ENCODE results near the gene NFIA. TPM values are rescaled to one million over a fixed set of nuclear protein-coding genes. Genes with fewer than 3 reads are reported as not detected.

The NFIA gene
- total and polyA plus RNA-seq, 9 of the 15 experiments (the other 6 are each of a cell fraction or from before 2014, with no cell fraction given) = 5.3 to 24.9 (median 9.8) TPM

- TF ChIP-seq ZBTB12 (CRISPR knock-in tag; IDR thresholded peaks at IDR 0.05) = no peak
- TF ChIP-seq HSF4 (CRISPR knock-in tag; IDR thresholded peaks at IDR 0.05; ENCODE audit: borderline replicate concordance) = no peak
- TF ChIP-seq ASH1L (IDR thresholded peaks at IDR 0.05; ENCODE audit: borderline replicate concordance, low read depth, partially characterized antibody) = no peak
- no peak for TF ChIP-seq NONO (IDR thresholded peaks at IDR 0.05; ENCODE audit: low read depth in 2 of 2, low read length in 1 of 2)
- no peak for TF ChIP-seq ZFPM2 (CRISPR knock-in tag; IDR thresholded peaks at IDR 0.05)
- TF ChIP-seq TFE3 (CRISPR knock-in tag; IDR thresholded peaks at IDR 0.05) = no peak
- no peak for TF ChIP-seq ZNF282 (CRISPR knock-in tag; IDR thresholded peaks at IDR 0.05)
- TF ChIP-seq NELFE (IDR thresholded peaks at IDR 0.05; ENCODE audit: insufficient read depth, insufficient read length) = no peak
- peak; percentile 52 for TF ChIP-seq CBFA2T2 (conservative IDR thresholded peaks at IDR 0.05)
Measured at GRCh38 chr1:61070054-61070453, 12.3 kb upstream of the NFIA start (continued).
